HEK293 (cell line): ENCODE data around the gene SLIT1.
A peak's percentile ranks its signal among the peaks of the same experiment; 100 is the strongest.

Experiments used
- CTCF ChIA-PET: fragments of 350-600 bp; formaldehyde crosslinking; extraction: SDS; loops from one replicate; lab custom pipeline; 2021; ENCODE audit warnings: antibody characterized with exemption; lab: Yijun Ruan, JAX
- POLR2A ChIA-PET: fragments of 300-600 bp; formaldehyde crosslinking; extraction: SDS; loops from one replicate; lab custom pipeline; 2020; ENCODE audit warnings: antibody characterized with exemption, inconsistent platforms; lab: Yijun Ruan, JAX
- H3K27ac ChIP-seq: fragments of 200-500 bp; sonication (Bioruptor generic); 2 replicates; pipeline ENCODE4 v1.5.1; 2014; ENCODE audit warnings: low read depth, low read length, control low read depth, inconsistent platforms; ENCODE audit errors: extremely low read depth
- H3K36me3 ChIP-seq, 2 experiments: fragments of 200-500 bp in 1 of 2; sonication (Bioruptor generic) in 1 of 2; 1 replicate in 1 of 2; 2 replicates in 1 of 2; pipeline ENCODE4 v1.5.1; 2014 to 2017; ENCODE audit warnings: inconsistent platforms in 2 of 2, low read length in 2 of 2; ENCODE audit not compliant: control insufficient read depth in 2 of 2, insufficient read depth in 1 of 2
- H3K4me1 ChIP-seq: fragments of 200-500 bp; sonication (Bioruptor generic); 2 replicates; pipeline ENCODE4 v1.5.1; 2014; ENCODE audit warnings: mild to moderate bottlenecking, low read length, inconsistent platforms; ENCODE audit not compliant: control insufficient read depth, insufficient read depth
- H3K4me3 ChIP-seq: 2 replicates; pipeline ENCODE4 v1.5.1; 2011; ENCODE audit warnings: low read depth, mild to moderate bottlenecking, control low read depth, low read length, moderate library complexity
- H3K9me3 ChIP-seq: fragments of 200-500 bp; sonication (Bioruptor generic); 2 replicates; pipeline ENCODE4 v1.5.1; 2014; ENCODE audit warnings: low read depth, low read length, inconsistent platforms; ENCODE audit not compliant: control insufficient read depth, insufficient read depth
- BCL6B ChIP-seq: fragments of 450-650 bp; formaldehyde crosslinking; IDR thresholded peaks from 2 replicates; pipeline ENCODE4 v1.5.1; 2017; ENCODE audit warnings: missing biosample characterization, missing genetic modification characterization
- ELK4 ChIP-seq: IDR thresholded peaks from 2 replicates; pipeline ENCODE4 v1.6.1; 2011; ENCODE audit warnings: mild to moderate bottlenecking, low read depth, low read length, borderline replicate concordance
- FEZF1 ChIP-seq: fragments of 450-650 bp; formaldehyde crosslinking; IDR thresholded peaks from 2 replicates; pipeline ENCODE4 v1.5.1; 2016; ENCODE audit warnings: missing biosample characterization, missing genetic modification characterization
- GLI4 ChIP-seq: fragments of 450-650 bp; formaldehyde crosslinking; IDR thresholded peaks from 2 replicates; pipeline ENCODE4 v1.5.1; 2016; ENCODE audit warnings: missing biosample characterization, missing genetic modification characterization
- HOXC10 ChIP-seq: sonication (generic); formaldehyde crosslinking; IDR thresholded peaks from 2 replicates; pipeline ENCODE4 v1.8.1; 2023; ENCODE audit warnings: mild to moderate bottlenecking, missing genetic modification reagents
- KLF9 ChIP-seq: fragments of 450-650 bp; formaldehyde crosslinking; IDR thresholded peaks from 2 replicates; pipeline ENCODE4 v1.5.1; 2016; ENCODE audit warnings: missing biosample characterization, missing genetic modification characterization, low read depth
- SCRT1 ChIP-seq: fragments of 450-650 bp; formaldehyde crosslinking; IDR thresholded peaks from 2 replicates; pipeline ENCODE4 v1.5.1; 2016; ENCODE audit warnings: missing biosample characterization, missing genetic modification characterization, borderline replicate concordance
- SCRT2 ChIP-seq: fragments of 450-650 bp; formaldehyde crosslinking; IDR thresholded peaks from 2 replicates; pipeline ENCODE4 v1.5.1; 2016; ENCODE audit warnings: missing biosample characterization, missing genetic modification characterization
- ZBTB17 ChIP-seq: fragments of 450-650 bp; formaldehyde crosslinking; IDR thresholded peaks from 2 replicates; pipeline ENCODE4 v1.5.1; 2016; ENCODE audit warnings: missing biosample characterization, missing genetic modification characterization
- ZFP37 ChIP-seq: fragments of 450-650 bp; formaldehyde crosslinking; IDR thresholded peaks from 2 replicates; pipeline ENCODE4 v1.5.1; 2016; ENCODE audit warnings: missing biosample characterization, missing genetic modification characterization
- ZIC2 ChIP-seq: fragments of 450-650 bp; formaldehyde crosslinking; IDR thresholded peaks from 2 replicates; pipeline ENCODE4 v1.5.1; 2016; ENCODE audit warnings: missing biosample characterization, missing genetic modification characterization
- ZNF112 ChIP-seq: fragments of 450-650 bp; formaldehyde crosslinking; IDR thresholded peaks from 2 replicates; pipeline ENCODE4 v1.5.0; 2017; ENCODE audit warnings: missing biosample characterization, missing genetic modification characterization
- ZNF138 ChIP-seq: fragments of 450-650 bp; formaldehyde crosslinking; IDR thresholded peaks from 2 replicates; pipeline ENCODE4 v1.5.1; 2016; ENCODE audit warnings: missing biosample characterization, missing genetic modification characterization, borderline replicate concordance
- ZNF169 ChIP-seq: fragments of 450-650 bp; formaldehyde crosslinking; IDR thresholded peaks from 2 replicates; pipeline ENCODE4 v1.5.1; 2016; ENCODE audit warnings: missing biosample characterization, missing genetic modification characterization
- ZNF248 ChIP-seq: fragments of 450-650 bp; formaldehyde crosslinking; IDR thresholded peaks from 2 replicates; pipeline ENCODE4 v1.5.1; 2017; ENCODE audit warnings: missing biosample characterization, missing genetic modification characterization
- ZNF629 ChIP-seq: fragments of 450-650 bp; formaldehyde crosslinking; IDR thresholded peaks from 2 replicates; pipeline ENCODE4 v1.5.1; 2017; ENCODE audit warnings: missing biosample characterization, missing genetic modification characterization
- ZNF670 ChIP-seq: fragments of 450-650 bp; formaldehyde crosslinking; IDR thresholded peaks from 2 replicates; pipeline ENCODE4 v1.5.1; 2016; ENCODE audit warnings: missing biosample characterization, missing genetic modification characterization, low read depth
- ZNF777 ChIP-seq: fragments of 450-650 bp; formaldehyde crosslinking; IDR thresholded peaks from 2 replicates; pipeline ENCODE4 v1.5.1; 2017; ENCODE audit warnings: missing biosample characterization, missing genetic modification characterization, borderline replicate concordance
- ZNF830 ChIP-seq: fragments of 450-650 bp; IDR thresholded peaks from 2 replicates; pipeline ENCODE4 v1.5.0; 2018; ENCODE audit warnings: missing biosample characterization, missing genetic modification characterization, low read depth, mild to moderate bottlenecking, moderate library complexity
- ZSCAN23 ChIP-seq: fragments of 450-650 bp; formaldehyde crosslinking; IDR thresholded peaks from 2 replicates; pipeline ENCODE4 v1.5.1; 2016; ENCODE audit warnings: missing biosample characterization, missing genetic modification characterization
- ZXDB ChIP-seq: fragments of 450-650 bp; formaldehyde crosslinking; IDR thresholded peaks from 2 replicates; pipeline ENCODE4 v1.5.1; 2016; ENCODE audit warnings: missing biosample characterization, missing genetic modification characterization
- TF ChIP-seq, protein P1 (sequence below): fragments of 450-650 bp; formaldehyde crosslinking; IDR thresholded peaks from 2 replicates; pipeline ENCODE4 v1.5.1; 2016; ENCODE audit warnings: missing biosample characterization, missing genetic modification characterization
- TF ChIP-seq, protein P2 (sequence below): fragments of 450-650 bp; formaldehyde crosslinking; IDR thresholded peaks from 2 replicates; pipeline ENCODE4 v1.5.1; 2016; ENCODE audit warnings: missing biosample characterization, missing genetic modification characterization, borderline replicate concordance
- TF ChIP-seq, protein P3 (sequence below): fragments of 450-650 bp; formaldehyde crosslinking; IDR thresholded peaks from 2 replicates; pipeline ENCODE4 v1.5.1; 2017; ENCODE audit warnings: missing biosample characterization, missing genetic modification characterization

Gene SLIT1

DNA sequence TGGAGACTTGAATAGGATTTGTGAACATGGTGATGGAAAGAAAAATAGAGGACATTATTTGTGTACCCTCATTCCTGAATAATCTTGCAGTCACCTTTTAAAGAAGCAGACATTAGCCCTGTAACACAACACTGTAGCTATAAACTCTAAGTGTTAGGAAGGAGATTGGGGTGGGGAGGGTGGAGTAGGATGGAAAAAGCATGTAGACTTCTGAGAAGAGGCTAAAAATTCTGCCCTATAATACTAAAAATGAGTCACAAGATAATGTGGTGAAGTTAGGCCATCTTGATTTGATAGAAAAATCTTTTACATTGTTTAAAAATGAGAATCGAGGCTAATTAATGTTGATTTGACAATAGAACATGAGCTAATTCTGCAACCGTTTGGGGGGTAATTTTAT is 224.9 kb downstream of the SLIT1 start:
- no peaks in the 10 kb centered on the region for H3K9me3 ChIP-seq
- ChIA-PET CTCF (interaction anchor here (0.6 to 1.8 kb wide), 3 partner anchors 50 to 565 kb away, joined by 3 to 10 read pairs (median 3); no protein-coding TSS in a partner anchor), POLR2A (no interaction called here)
- peaks cover 0 to under 1% of the 10 kb centered on the region in 2 experiments; a peak in 1 of 3 replicates for H3K36me3 ChIP-seq
- H3K27ac ChIP-seq = no peak overlapping the region
- H3K4me3 ChIP-seq = no peak overlapping the region
- no peak for TF ChIP-seq ZFP37 (tag by site-specific recombination)
- TF ChIP-seq ZNF777 (tag by site-specific recombination) = no peak
- TF ChIP-seq HOXC10 (CRISPR knock-in tag) = no peak
- TF ChIP-seq ZIC2 (tag by site-specific recombination) = no peak
- TF ChIP-seq ZNF169 (tag by site-specific recombination) = no peak
- TF ChIP-seq ZNF629 = no peak
- TF ChIP-seq, protein P1, sequence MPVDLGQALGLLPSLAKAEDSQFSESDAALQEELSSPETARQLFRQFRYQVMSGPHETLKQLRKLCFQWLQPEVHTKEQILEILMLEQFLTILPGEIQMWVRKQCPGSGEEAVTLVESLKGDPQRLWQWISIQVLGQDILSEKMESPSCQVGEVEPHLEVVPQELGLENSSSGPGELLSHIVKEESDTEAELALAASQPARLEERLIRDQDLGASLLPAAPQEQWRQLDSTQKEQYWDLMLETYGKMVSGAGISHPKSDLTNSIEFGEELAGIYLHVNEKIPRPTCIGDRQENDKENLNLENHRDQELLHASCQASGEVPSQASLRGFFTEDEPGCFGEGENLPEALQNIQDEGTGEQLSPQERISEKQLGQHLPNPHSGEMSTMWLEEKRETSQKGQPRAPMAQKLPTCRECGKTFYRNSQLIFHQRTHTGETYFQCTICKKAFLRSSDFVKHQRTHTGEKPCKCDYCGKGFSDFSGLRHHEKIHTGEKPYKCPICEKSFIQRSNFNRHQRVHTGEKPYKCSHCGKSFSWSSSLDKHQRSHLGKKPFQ (tag by site-specific recombination) = no peak
- no peak for TF ChIP-seq ELK4
- no peak for TF ChIP-seq ZNF670
- TF ChIP-seq, protein P2, sequence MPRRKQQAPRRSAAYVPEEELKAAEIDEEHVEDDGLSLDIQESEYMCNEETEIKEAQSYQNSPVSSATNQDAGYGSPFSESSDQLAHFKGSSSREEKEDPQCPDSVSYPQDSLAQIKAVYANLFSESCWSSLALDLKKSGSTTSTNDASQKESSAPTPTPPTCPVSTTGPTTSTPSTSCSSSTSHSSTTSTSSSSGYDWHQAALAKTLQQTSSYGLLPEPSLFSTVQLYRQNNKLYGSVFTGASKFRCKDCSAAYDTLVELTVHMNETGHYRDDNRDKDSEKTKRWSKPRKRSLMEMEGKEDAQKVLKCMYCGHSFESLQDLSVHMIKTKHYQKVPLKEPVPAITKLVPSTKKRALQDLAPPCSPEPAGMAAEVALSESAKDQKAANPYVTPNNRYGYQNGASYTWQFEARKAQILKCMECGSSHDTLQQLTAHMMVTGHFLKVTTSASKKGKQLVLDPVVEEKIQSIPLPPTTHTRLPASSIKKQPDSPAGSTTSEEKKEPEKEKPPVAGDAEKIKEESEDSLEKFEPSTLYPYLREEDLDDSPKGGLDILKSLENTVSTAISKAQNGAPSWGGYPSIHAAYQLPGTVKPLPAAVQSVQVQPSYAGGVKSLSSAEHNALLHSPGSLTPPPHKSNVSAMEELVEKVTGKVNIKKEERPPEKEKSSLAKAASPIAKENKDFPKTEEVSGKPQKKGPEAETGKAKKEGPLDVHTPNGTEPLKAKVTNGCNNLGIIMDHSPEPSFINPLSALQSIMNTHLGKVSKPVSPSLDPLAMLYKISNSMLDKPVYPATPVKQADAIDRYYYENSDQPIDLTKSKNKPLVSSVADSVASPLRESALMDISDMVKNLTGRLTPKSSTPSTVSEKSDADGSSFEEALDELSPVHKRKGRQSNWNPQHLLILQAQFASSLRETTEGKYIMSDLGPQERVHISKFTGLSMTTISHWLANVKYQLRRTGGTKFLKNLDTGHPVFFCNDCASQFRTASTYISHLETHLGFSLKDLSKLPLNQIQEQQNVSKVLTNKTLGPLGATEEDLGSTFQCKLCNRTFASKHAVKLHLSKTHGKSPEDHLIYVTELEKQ (tag by site-specific recombination) = no peak
- no peak for TF ChIP-seq ZNF112 (tag by site-specific recombination)
- no peak for TF ChIP-seq ZNF138 (tag by site-specific recombination)
- no peak for TF ChIP-seq ZSCAN23 (tag by site-specific recombination)
- no peak for TF ChIP-seq ZNF830 (tag by site-specific recombination)
- peaks cover 30% of the 10 kb centered on the region for H3K4me1 ChIP-seq

- Histone ChIP-seq H3K27ac (no peak overlapping the region), H3K4me1 (peaks cover 30% of the 10 kb centered on the region), H3K4me3 (no peak overlapping the region), H3K9me3 (no peaks in the 10 kb centered on the region), H3K36me3 (peaks cover 0 to 12% of the 10 kb centered on the region in 2 experiments; a peak in 2 of 3 replicates)
- ChIA-PET POLR2A (no interaction called here), CTCF (interaction anchor here (1.4 to 1.8 kb wide), 2 partner anchors 49 to 78 kb away, joined by 4 to 10 read pairs; no protein-coding TSS in a partner anchor)
- TF ChIP-seq, protein P1 (tag by site-specific recombination) = peak; percentile 47; the same call in 1 of the 2 replicates
- TF ChIP-seq ZXDB (tag by site-specific recombination) (no peak), FEZF1 (tag by site-specific recombination) (0 out of 2 replicates have a peak, but pooled peaks have one; percentile 21), BCL6B (tag by site-specific recombination) (no peak), ZNF248 (tag by site-specific recombination) (no peak), SCRT1 (tag by site-specific recombination) (peak; percentile 69; the same call in 1 of the 2 replicates), KLF9 (tag by site-specific recombination) (no peak), GLI4 (tag by site-specific recombination) (no peak), SCRT2 (tag by site-specific recombination) (peak; percentile 89), ZBTB17 (peak; percentile 21; the same call in 1 of the 2 replicates)
- TF ChIP-seq, protein P3, sequence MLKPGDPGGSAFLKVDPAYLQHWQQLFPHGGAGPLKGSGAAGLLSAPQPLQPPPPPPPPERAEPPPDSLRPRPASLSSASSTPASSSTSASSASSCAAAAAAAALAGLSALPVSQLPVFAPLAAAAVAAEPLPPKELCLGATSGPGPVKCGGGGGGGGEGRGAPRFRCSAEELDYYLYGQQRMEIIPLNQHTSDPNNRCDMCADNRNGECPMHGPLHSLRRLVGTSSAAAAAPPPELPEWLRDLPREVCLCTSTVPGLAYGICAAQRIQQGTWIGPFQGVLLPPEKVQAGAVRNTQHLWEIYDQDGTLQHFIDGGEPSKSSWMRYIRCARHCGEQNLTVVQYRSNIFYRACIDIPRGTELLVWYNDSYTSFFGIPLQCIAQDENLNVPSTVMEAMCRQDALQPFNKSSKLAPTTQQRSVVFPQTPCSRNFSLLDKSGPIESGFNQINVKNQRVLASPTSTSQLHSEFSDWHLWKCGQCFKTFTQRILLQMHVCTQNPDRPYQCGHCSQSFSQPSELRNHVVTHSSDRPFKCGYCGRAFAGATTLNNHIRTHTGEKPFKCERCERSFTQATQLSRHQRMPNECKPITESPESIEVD (tag by site-specific recombination) = 0 out of 2 replicates have a peak, but pooled peaks have one; percentile 36
Observed at GRCh38 chr10:96959733-96960132, 226.0 kb downstream of the SLIT1 start.
